B cell (primary cell): ENCODE measurements around the gene INSL4. TPM values are rescaled to one million over a fixed set of nuclear protein-coding genes. Genes with fewer than 3 reads are reported as not detected.

Experiments used
- ATAC-seq: fragments of 200-7000 bp; cut with Tn5 transposase; one replicate; pipeline ENCODE4 v1.10.0; 2021; ENCODE audit warnings: low read depth, mild to moderate bottlenecking, moderate number of reproducible peaks, moderate library complexity
- CTCF ChIA-PET: fragments of 350-600 bp; sonication (Branson Sonifier 250); formaldehyde crosslinking; loops from one replicate; lab custom pipeline; 2021; ENCODE audit warnings: antibody characterized with exemption, inconsistent platforms; lab: Charles Lee
- POLR2A ChIA-PET: fragments of 350-600 bp; sonication (Branson Sonifier 250); formaldehyde crosslinking; loops from one replicate; lab custom pipeline; 2021; ENCODE audit warnings: antibody characterized with exemption; lab: Charles Lee
- DNase-seq: peaks from one replicate; pipeline ENCODE4 v3.0.0; 2013
- H2AFZ ChIP-seq: 2 replicates; pipeline ENCODE4 v1.6.1; 2012; ENCODE audit warnings: mild to moderate bottlenecking, low read depth, low read length; ENCODE audit not compliant: insufficient read depth, poor library complexity, severe bottlenecking
- H3K27ac ChIP-seq, 2 donors: 1 replicate in 1 of 2; 2 replicates in 1 of 2; pipeline ENCODE4 v1.5.1; 2012 to 2013; ENCODE audit warnings: low read length in 2 of 2, mild to moderate bottlenecking in 2 of 2, moderate library complexity in 1 of 2
- H3K27me3 ChIP-seq, 4 experiments: fragments of 200-600 bp in 1 of 4; sonication (generic) in 1 of 4; replicated peaks in 1 of 4; 1 replicate in 2 of 4; 2 replicates in 2 of 4; pipeline versions ENCODE4 v1.6.1 to v1.7.0; 2013 to 2016; ENCODE audit warnings: low read length in 3 of 4, mild to moderate bottlenecking in 2 of 4, mixed read lengths in 1 of 4, moderate library complexity in 1 of 4; ENCODE audit not compliant: insufficient read depth in 4 of 4, control insufficient read depth in 3 of 4; ENCODE audit errors: control extremely low read depth in 1 of 4
- H3K36me3 ChIP-seq, 2 experiments: replicated peaks in 1 of 2; 1 replicate in 1 of 2; 2 replicates in 1 of 2; pipeline versions ENCODE4 v1.6.1 to v1.7.1; 2013; ENCODE audit warnings: low read length in 1 of 2; ENCODE audit not compliant: insufficient read depth in 2 of 2, control insufficient read depth in 1 of 2; ENCODE audit errors: control extremely low read depth in 1 of 2, extremely low read depth in 1 of 2
- H3K4me1 ChIP-seq, 2 donors: fragments of 200-600 bp in 1 of 2; sonication (generic) in 1 of 2; 1 replicate in 1 of 2; 2 replicates in 1 of 2; pipeline versions ENCODE4 v1.5.1 to v1.6.1; 2013 to 2017; ENCODE audit warnings: low read length in 2 of 2; ENCODE audit not compliant: control insufficient read depth in 2 of 2, insufficient read depth in 2 of 2
- H3K4me2 ChIP-seq: replicated peaks from 2 replicates; pipeline ENCODE3; 2012; ENCODE audit warnings: mild to moderate bottlenecking, low read depth, low read length; ENCODE audit not compliant: poor library complexity, severe bottlenecking
- H3K4me3 ChIP-seq, 5 experiments: fragments of 200-600 bp in 1 of 5; sonication (generic) in 1 of 5; 1 replicate in 3 of 5; 2 replicates in 2 of 5; pipeline versions ENCODE4 v1.5.1 to v1.7.0; 2011 to 2016; ENCODE audit warnings: low read length in 4 of 5, mild to moderate bottlenecking in 4 of 5, low read depth in 2 of 5, control low read depth in 1 of 5, moderate library complexity in 1 of 5; ENCODE audit not compliant: insufficient read depth in 1 of 5; ENCODE audit errors: control extremely low read depth in 1 of 5, extremely low read depth in 1 of 5
- H3K79me2 ChIP-seq: fragments of 200-600 bp; sonication (generic); one replicate; pipeline ENCODE4 v1.6.0; 2016; ENCODE audit warnings: low read length; ENCODE audit not compliant: control insufficient read depth, insufficient read depth
- H3K9ac ChIP-seq: fragments of 200-600 bp; sonication (generic); 2 replicates; pipeline ENCODE4 v1.6.1; 2017; ENCODE audit warnings: mild to moderate bottlenecking, low read length, moderate library complexity
- H3K9me3 ChIP-seq, 3 donors: one replicate each; pipeline versions ENCODE4 v1.6.1 to v1.7.1; 2013; ENCODE audit warnings: low read length in 2 of 3; ENCODE audit not compliant: control insufficient read depth in 2 of 3, insufficient read depth in 1 of 3; ENCODE audit errors: control extremely low read depth in 1 of 3
- H4K20me1 ChIP-seq: 2 replicates; pipeline ENCODE4 v1.6.0; 2012; ENCODE audit warnings: mild to moderate bottlenecking, low read length; ENCODE audit not compliant: insufficient read depth, control insufficient read depth, poor library complexity, severe bottlenecking
- H3K27ac Mint-ChIP-seq: one replicate; pipeline ENCODE4 v1.8.0; 2021; ENCODE audit warnings: mixed read lengths
- H3K27me3 Mint-ChIP-seq: one replicate; pipeline ENCODE4 v1.8.0; 2021; ENCODE audit warnings: mixed read lengths
- H3K4me1 Mint-ChIP-seq: one replicate; pipeline ENCODE4 v1.8.0; 2021; ENCODE audit warnings: mixed read lengths
- H3K4me3 Mint-ChIP-seq: one replicate; pipeline ENCODE4 v1.8.0; 2021; ENCODE audit warnings: mixed read lengths
- H3K9me3 Mint-ChIP-seq: one replicate; pipeline ENCODE4 v1.8.0; 2022; ENCODE audit warnings: mixed read lengths; ENCODE audit not compliant: insufficient read depth
- CTCF ChIP-seq: fragments of 200-600 bp; IDR thresholded peaks from one replicate; pipeline ENCODE4 v1.8.0; 2022; ENCODE audit warnings: antibody characterized with exemption, mild to moderate bottlenecking
- EZH2 ChIP-seq: IDR thresholded peaks from 2 replicates; pipeline ENCODE4 v1.6.1; 2012; ENCODE audit warnings: borderline replicate concordance, low read depth, mild to moderate bottlenecking, moderate library complexity, low read length; ENCODE audit not compliant: insufficient read depth, poor library complexity, severe bottlenecking
- WGBS: methylation state at CpG from one replicate; pipeline ENCODE4 v1.1.5; 2013; ENCODE audit warnings: missing lambda C conversion rate; ENCODE audit not compliant: insufficient coverage; 5-methylcytosine and 5-hydroxymethylcytosine counted together
- intact Hi-C: fragments of 100-400 bp; cut with micrococcal nuclease; formaldehyde crosslinking; loops from one replicate; pipeline ENCODE4 v1.10.0; 2022
- polyA plus RNA-seq: library from polyadenylated mRNA; depleted of rRNA; stranded (reverse); fragments of >200 nt; gene quantifications from 2 replicates; pipeline ENCODE4 v1.2.3, GENCODE V29; 2012
- total RNA-seq, 2 donors: library from RNA; stranded (reverse); fragments of 120-200 nt in 1 of 2; gene quantifications; 1 replicate in 1 of 2; 2 replicates in 1 of 2; pipeline versions ENCODE4 v1.2.3 to v1.2.4, GENCODE V29; 2013 to 2022

The INSL4 gene
- total and polyA plus RNA-seq, 2 donors (not counting 1 experiment from before 2014, with no cell fraction given), result not detected

GRCh38 chr9:5264219-5264595 is 33.0 kb downstream of the INSL4 start:
- no peak overlapping the region for H3K27ac ChIP-seq
- CTCF ChIA-PET, result interaction anchor here (0.9 to 1.2 kb wide), 2 partner anchors 331 to 336 kb away, joined by 3 to 5 read pairs; no protein-coding TSS in a partner anchor
- DNase-seq (no peak), ATAC-seq (no peak)
- no peak for TF ChIP-seq CTCF
- H3K27me3 ChIP-seq, result no peaks in the 10 kb centered on the region
- no peaks in the 10 kb centered on the region for H4K20me1 ChIP-seq
- intact Hi-C loops, result no loop called here
- no peak overlapping the region for H3K4me3 ChIP-seq
- peaks cover 0 to 3% (median 0%) of the 10 kb centered on the region in 3 donors for H3K9me3 ChIP-seq
- H3K4me3 Mint-ChIP-seq, result no peak overlapping the region
- no peaks in the 10 kb centered on the region for H3K27me3 Mint-ChIP-seq
- H3K9ac ChIP-seq, result no peak overlapping the region
- H2AFZ ChIP-seq, result no peak overlapping the region
- POLR2A ChIA-PET, result no interaction called here
- no peaks in the 10 kb centered on the region for H3K36me3 ChIP-seq
- no peaks in the 10 kb centered on the region for H3K4me1 Mint-ChIP-seq
- H3K4me2 ChIP-seq, result no peak overlapping the region
- no peak overlapping the region for H3K27ac Mint-ChIP-seq
- H3K9me3 Mint-ChIP-seq, result peaks cover 3% of the 10 kb centered on the region
- H3K4me1 ChIP-seq, result no peaks in the 10 kb centered on the region
- H3K79me2 ChIP-seq, result no peaks in the 10 kb centered on the region

DNA sequence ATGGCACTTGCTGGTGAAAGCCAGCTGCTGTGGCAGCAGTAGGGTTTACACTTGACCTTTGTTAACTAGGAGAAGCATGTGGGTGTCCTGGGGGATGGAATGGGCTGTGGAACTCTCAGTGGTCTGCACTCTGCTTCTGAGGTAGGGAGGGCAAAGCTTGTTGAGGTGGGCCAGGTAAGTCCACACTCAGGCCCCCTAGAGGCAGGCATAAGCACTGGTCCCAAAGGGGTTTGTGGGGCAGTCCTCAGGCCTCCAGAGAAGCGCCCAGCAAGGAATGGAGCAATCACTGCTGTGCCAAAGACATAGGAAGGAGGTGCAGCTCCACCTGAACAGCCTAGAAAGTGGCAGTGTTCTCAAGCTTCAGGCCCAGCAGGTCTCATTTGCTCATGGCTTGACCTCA is 34.7 kb downstream of the INSL4 start:
- Histone ChIP-seq H3K27ac (no peak overlapping the region), H3K4me3 (no peak overlapping the region), H3K79me2 (no peaks in the 10 kb centered on the region), H2AFZ (no peak overlapping the region), H3K27me3 (no peaks in the 10 kb centered on the region), H3K9me3 (no peaks in the 10 kb centered on the region), H3K9ac (no peak overlapping the region), H3K36me3 (no peaks in the 10 kb centered on the region), H3K4me2 (no peak overlapping the region), H3K4me1 (no peaks in the 10 kb centered on the region), H4K20me1 (no peaks in the 10 kb centered on the region)
- ChIA-PET POLR2A (no interaction called here), CTCF (interaction anchor here (1.2 to 1.4 kb wide), 2 partner anchors 9 to 503 kb away, joined by 3 to 4 read pairs; no protein-coding TSS in a partner anchor)
- intact Hi-C loops, result no loop called here
- no peaks in the 10 kb centered on the region for H3K27me3 Mint-ChIP-seq
- no peaks in the 10 kb centered on the region for H3K4me1 Mint-ChIP-seq
- 93% methylated on average over 1 of the region's 1 CpG for WGBS
- no peak for TF ChIP-seq EZH2
- TF ChIP-seq CTCF, result no peak
- DNase-seq, result no peak
- H3K9me3 Mint-ChIP-seq, result no peaks in the 10 kb centered on the region
- ATAC-seq, result no peak
- no peak overlapping the region for H3K27ac Mint-ChIP-seq
- H3K4me3 Mint-ChIP-seq, result no peak overlapping the region
